ENCODE measurements around the gene UBE2V1. TPM values are rescaled to one million over a fixed set of nuclear protein-coding genes. Genes with fewer than 3 reads are reported as not detected.

UBE2V1 gene
- total RNA-seq, 1 donor from 2014 or later, result 138 TPM

DNA sequence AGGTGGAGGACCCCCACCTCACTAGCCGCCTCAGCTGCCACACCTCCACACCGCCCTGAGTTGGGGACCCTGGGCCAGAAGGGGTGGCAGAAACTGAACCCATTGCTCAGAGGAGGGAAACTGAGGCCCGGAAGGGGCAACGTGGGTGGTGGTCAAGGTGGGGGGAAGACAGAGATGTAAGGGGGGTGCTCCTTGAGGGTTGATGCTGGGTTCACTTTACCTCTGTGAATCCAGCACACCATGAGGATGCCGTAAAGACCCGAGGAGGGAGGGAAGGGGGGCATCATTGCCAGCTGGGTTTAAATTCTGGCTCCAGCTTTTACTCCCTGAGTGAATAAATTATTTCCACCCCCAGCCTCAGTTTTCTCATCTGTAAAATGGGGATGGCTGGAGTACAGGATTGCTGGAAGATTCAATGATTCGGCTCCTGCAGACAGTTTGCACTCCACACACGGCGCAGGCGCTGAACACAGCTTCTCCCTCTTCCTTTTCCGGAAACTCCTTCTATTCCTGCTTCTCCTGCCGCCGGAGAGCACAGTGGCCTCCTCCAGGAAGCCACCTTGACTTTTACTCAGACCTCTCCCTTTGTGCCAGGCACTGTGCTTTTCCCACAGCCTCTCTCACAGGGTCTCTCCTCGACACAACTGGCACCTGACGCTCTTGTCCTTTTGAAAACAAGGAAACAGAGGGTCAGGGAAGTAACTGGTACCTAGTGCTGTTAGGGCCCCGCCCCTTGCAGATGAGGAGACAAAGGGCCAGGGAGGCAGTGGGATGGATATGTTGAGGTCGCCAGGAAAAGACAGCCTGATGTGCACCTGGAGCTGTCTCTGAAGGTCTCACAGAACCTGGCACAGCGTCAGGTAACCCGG is 59.4 kb downstream of the UBE2V1 start:
- TF ChIP-seq, protein P1, sequence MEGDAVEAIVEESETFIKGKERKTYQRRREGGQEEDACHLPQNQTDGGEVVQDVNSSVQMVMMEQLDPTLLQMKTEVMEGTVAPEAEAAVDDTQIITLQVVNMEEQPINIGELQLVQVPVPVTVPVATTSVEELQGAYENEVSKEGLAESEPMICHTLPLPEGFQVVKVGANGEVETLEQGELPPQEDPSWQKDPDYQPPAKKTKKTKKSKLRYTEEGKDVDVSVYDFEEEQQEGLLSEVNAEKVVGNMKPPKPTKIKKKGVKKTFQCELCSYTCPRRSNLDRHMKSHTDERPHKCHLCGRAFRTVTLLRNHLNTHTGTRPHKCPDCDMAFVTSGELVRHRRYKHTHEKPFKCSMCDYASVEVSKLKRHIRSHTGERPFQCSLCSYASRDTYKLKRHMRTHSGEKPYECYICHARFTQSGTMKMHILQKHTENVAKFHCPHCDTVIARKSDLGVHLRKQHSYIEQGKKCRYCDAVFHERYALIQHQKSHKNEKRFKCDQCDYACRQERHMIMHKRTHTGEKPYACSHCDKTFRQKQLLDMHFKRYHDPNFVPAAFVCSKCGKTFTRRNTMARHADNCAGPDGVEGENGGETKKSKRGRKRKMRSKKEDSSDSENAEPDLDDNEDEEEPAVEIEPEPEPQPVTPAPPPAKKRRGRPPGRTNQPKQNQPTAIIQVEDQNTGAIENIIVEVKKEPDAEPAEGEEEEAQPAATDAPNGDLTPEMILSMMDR (IDR thresholded peaks at IDR 0.05; ENCODE audit: unreplicated experiment), result no peak
- no peaks in the 10 kb centered on the region for H3K36me3 Mint-ChIP-seq
- H3K9me3 Mint-ChIP-seq, result no peaks in the 10 kb centered on the region
- DNase-seq (ENCODE audit: low spot score in 2 of 2, unreplicated experiment in 2 of 2), result no peak
- H3K27me3 Mint-ChIP-seq (ENCODE audit: low read depth), result no peaks in the 10 kb centered on the region
- H3K27ac Mint-ChIP-seq, result peak overlapping the region; percentile 43
- no peak overlapping the region for H3K4me3 Mint-ChIP-seq
- peaks cover 20% of the 10 kb centered on the region for H3K4me1 Mint-ChIP-seq

DNA sequence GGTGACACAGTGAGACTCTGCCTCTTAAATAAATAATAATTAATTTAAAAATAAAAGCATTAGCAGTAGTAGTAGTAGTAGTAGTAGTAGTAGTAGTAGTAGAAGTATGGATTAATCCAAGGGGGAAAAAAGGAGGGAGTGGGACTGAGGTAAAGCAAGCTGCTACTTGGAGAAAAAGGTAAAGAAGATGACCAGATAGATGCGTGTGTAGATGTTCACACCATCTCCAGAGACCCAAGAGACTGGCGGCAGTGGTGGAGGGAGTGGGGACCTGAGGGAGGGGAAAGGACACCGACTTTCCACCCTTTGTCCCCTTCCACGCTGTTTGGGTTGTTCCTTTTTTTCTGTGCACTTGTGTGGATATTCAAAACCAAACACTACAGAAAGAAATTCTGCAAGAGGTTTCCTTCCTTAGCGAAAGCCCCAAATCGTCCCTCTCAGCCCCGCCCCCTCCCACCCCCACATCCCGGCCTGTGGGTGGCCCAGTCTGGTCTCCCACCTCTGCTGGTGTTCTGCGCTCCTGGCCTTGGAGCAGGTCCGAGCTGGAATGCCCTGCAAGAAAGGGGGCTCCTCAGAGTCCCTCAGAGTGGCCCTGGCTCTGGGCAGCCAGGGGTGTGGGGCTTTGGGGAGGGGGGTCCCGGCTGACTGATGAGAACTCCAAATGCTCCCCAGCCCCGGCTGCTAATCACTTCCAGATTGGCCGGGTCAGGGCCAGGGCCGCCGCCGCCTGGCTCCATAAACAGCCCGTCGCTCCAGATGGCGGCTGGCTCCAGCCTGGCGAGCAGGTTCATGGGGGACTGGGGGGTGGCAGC is 60.2 kb downstream of the UBE2V1 start:
- no peak overlapping the region for H3K4me3 Mint-ChIP-seq
- H3K27me3 Mint-ChIP-seq (ENCODE audit: low read depth), result no peaks in the 10 kb centered on the region
- H3K9me3 Mint-ChIP-seq, result no peaks in the 10 kb centered on the region
- H3K36me3 Mint-ChIP-seq, result no peaks in the 10 kb centered on the region
- H3K27ac Mint-ChIP-seq, result peak overlapping the region; percentile 86
- H3K4me1 Mint-ChIP-seq, result peaks cover 20% of the 10 kb centered on the region
- TF ChIP-seq, protein P1 (IDR thresholded peaks at IDR 0.05; ENCODE audit: unreplicated experiment), result no peak
- no peak for DNase-seq (ENCODE audit: low spot score in 2 of 2, unreplicated experiment in 2 of 2)

DNA sequence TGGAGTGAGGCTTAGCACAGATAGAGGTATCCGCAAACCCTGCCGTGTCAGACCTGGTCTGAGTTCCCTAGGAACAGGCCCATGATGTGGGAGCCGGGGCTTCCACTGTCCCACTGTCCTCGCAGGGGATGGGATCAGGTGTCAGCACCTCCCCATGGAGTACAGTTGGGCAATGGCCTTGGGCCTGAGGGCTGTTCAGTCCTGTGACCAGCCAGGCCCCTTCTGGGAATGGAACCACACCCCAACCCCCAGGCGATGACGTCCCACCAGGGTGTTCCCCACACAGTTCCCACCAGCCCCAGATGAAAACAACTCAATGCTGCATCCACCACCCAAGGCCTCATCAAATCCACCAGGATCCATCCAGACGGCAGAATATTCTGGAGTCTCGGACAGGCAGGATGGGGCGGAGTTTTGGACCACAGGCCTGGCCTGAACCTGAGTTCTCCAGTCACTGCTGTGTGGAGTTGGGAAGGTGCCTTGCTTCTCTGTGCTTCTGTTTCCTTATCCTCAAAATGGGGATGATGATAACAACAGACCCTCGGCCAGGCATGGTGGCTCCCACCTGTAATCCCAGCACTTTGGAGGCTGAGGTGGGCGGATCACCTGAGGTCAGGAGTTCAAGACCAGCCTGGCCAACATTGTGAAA is 62.2 kb downstream of the UBE2V1 start:
- Mint-ChIP-seq H3K27ac (peak overlapping the region; percentile 34), H3K4me3 (no peak overlapping the region), H3K9me3 (peaks cover 3% of the 10 kb centered on the region), H3K4me1 (peaks cover 19% of the 10 kb centered on the region), H3K36me3 (no peaks in the 10 kb centered on the region), H3K27me3 (ENCODE audit: low read depth) (no peaks in the 10 kb centered on the region)
- DNase-seq (ENCODE audit: low spot score in 2 of 2, unreplicated experiment in 2 of 2), result no peak
- TF ChIP-seq, protein P1 (IDR thresholded peaks at IDR 0.05; ENCODE audit: unreplicated experiment), result no peak

DNA sequence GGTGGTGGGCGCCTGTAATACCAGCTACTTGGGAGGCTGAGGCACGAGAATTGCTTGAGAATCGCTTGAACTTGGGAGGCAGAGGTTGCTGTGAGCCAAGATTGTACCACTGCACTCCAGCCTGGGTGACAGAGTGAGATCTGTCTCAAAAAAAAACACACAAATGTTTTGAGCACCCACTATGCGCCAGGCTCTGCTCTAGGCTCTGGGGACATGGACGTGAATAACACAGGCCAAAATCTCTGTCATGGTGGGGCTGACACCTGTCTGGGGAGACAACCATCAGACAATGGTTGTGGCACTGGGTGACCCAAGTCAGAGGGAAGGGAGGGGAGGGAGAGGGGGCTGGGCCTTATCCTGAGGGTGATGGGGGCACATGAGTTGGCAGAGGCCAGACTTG is 62.7 kb downstream of the UBE2V1 start:
- no peaks in the 10 kb centered on the region for H3K27me3 Mint-ChIP-seq (ENCODE audit: low read depth)
- H3K4me3 Mint-ChIP-seq, result no peak overlapping the region
- TF ChIP-seq, protein P1 (IDR thresholded peaks at IDR 0.05; ENCODE audit: unreplicated experiment), result no peak
- H3K4me1 Mint-ChIP-seq, result peaks cover 15% of the 10 kb centered on the region
- DNase-seq (ENCODE audit: low spot score in 2 of 2, unreplicated experiment in 2 of 2), result no peak
- H3K9me3 Mint-ChIP-seq, result peaks cover 3% of the 10 kb centered on the region
- H3K27ac Mint-ChIP-seq, result no peak overlapping the region
- no peaks in the 10 kb centered on the region for H3K36me3 Mint-ChIP-seq

DNA sequence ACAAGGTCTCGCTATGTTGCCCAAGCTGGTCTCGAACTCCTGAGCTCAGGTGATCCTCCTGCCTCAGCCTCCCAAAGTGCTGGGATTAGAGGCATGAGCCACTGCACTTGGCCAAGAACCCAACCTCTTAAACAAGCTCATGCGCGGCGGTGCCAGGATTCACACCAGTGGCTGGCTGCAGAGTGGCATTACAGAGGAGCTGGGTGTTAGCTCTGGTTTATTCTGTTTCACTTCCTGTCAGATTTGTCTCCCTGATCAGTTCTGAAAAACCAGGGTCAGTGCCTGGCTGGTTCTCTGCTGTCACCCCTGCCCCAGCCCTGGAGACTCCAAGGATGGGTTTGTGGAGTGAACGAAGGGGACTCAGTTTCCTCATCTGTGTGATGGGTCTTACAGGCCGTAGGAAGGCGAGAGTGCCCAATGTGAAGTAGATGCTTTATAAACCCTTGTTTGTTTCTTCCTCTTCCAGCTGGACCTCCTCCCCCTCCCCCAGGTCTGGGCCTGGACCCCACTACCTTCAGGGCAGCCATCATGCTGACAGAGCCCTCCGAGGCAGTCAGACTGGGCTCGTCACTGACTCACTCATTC is 63.4 kb downstream of the UBE2V1 start:
- Mint-ChIP-seq H3K36me3 (no peaks in the 10 kb centered on the region), H3K27me3 (ENCODE audit: low read depth) (no peaks in the 10 kb centered on the region)
- DNase-seq (ENCODE audit: low spot score in 2 of 2, unreplicated experiment in 2 of 2), result no peak

More for the DNA sequence above, 63.4 kb downstream of the UBE2V1 start:
- Mint-ChIP-seq H3K4me1 (peaks cover 10% of the 10 kb centered on the region), H3K4me3 (no peak overlapping the region), H3K27ac (no peak overlapping the region), H3K9me3 (peaks cover 3% of the 10 kb centered on the region)
- TF ChIP-seq, protein P1 (IDR thresholded peaks at IDR 0.05; ENCODE audit: unreplicated experiment), result no peak
